HG03060 (cell line): ENCODE results near the gene SLC2A11.

ENCODE experiments used
- ATAC-seq: cut with Tn5 transposase; IDR thresholded peaks from one replicate; pipeline ENCODE4 v1.9.1; 2021; ENCODE audit warnings: low read depth, moderate number of reproducible peaks; ENCODE audit not compliant: unreplicated experiment

The SLC2A11 gene

DNA sequence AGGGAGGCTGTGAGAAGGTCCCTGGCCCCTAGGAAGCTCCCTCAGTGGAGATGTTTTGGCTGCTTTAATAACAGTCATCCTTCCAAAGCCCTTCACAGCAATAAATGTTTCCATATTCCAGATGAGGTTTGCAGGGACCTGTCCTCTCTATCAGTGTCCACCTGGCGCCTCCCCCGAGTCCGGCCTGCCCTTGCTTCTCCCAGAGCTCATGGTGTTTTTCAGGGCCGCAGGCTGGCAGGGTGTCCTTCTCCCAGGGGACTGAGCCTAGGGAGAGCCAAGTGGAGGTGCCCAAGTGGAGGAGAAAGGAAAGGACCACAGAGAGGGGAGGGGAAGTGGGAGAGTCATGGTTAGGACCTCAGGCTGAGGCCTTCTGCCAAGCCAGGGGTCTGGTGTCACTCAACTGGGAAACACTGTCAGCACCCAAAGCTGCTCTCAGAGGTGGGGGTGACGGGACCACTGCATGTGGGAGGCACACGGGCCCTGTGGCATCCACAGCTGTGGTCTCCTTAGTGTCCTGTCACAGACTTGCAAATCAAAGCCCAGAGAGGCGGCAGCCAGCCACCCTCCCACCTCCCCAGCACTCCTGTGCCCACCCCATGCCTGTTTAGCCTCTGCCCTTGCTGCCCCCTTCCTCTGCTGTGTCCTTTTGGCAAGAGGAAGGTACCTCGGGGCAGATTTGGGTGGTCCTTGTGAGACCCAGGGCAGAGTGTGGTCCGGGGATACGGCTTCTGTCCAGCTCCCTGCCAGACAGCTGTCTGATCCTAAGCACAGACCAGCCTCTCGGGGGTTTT, 25.3 kb upstream of the SLC2A11 start:
- ATAC-seq = no peak

DNA sequence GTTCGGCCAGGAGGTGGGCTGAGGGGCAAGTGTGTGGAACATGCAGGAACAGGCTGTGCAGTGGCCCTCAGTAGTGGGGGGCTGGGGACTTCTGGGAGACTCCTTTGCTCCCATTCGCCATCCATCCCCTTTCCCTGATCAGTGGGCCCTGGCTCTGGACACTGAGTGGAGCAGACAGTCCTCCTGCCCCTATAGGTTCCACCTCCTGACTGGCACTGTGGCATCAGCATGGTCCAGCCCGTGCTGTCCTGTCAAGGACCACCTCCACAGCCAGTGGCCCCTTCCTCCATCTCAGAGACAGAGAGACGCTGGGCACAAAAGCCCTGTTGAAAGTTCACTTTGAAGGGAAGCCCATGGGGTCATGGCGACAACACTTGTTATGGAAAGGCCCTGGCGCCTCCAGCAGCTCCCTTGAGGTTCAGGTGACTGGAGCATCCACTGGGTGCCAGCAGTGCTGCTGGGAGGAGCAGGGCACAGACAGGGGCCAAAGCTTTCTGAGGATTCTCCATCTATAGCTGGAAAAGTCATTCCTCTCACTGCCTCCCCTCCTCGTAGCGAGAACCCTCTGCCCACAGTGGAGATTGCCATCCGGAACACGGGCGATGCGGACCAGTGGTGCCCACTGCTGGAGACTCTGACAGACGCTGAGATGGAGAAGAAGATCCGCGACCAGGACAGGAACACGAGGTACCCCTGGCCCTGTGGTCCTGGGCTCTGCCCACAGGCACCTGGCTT, 24.5 kb upstream of the SLC2A11 start:
- no peak for ATAC-seq

DNA sequence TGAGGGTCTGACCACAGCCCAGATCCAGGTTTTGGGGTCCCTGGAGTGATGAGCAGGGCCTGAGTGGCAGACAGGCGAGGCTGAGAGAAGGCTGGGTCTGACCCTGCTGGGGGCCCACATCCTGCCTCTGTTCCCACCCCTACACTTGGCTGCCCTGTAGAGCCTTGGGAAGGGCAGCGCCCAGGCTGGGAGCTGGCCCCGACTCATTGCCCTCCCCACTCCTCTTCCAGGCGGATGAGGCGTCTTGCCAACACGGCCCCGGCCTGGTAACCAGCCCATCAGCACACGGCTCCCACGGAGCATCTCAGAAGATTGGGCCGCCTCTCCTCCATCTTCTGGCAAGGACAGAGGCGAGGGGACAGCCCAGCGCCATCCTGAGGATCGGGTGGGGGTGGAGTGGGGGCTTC, 23.8 kb upstream of the SLC2A11 start:
- ATAC-seq = no peak

DNA sequence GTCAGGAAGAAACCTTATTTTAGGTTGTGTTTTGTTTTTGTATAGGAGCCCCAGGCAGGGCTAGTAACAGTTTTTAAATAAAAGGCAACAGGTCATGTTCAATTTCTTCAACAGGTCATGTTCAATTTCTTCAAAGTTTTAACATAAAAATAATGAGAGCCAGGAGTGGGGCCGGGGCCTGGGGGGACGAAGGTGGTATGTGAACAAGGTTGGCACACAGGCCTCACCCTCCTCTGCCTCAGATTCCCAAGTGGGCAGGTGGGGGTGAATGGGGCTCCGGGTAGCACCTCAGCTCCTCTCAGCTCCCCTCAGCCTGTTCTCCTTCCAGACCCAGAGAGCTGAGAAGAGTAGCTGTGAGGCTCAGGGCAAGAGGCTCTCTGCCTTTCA, 23.3 kb upstream of the SLC2A11 start:
- ATAC-seq = no peak

DNA sequence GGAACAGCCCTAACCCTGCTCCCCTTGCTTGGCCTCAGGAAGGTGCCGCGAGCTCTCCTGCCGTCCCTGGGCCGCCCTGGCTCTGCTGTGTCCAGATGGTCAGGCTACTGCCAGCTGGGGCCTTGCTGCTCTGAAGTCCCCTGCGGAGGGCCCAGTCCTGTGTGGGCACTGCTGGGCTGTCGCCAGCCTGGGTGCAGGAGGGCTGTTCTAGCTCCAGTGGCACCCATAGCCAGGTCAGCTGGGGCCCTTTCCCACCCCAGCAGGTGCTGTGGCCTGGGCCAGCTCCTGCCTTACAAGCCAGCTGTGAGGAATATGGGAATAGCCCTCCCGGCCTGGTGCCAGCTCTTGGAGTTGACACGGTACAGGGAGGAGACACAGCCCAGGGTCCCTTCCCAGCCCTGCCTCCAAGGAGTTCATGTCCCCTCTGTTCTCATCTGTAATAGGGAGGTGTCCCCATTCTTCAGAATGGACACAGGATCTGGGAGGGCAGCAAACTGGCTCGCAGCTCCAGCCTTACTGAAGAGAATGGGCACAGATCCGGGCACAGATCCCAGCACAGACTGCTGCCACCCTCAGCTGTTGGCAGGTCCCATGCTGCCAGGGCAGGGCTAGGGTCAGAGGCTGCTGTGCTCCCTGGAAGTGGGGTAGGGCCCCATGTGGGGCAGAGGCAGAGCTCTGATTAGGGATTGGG, 22.7 kb upstream of the SLC2A11 start:
- ATAC-seq = no peak

DNA sequence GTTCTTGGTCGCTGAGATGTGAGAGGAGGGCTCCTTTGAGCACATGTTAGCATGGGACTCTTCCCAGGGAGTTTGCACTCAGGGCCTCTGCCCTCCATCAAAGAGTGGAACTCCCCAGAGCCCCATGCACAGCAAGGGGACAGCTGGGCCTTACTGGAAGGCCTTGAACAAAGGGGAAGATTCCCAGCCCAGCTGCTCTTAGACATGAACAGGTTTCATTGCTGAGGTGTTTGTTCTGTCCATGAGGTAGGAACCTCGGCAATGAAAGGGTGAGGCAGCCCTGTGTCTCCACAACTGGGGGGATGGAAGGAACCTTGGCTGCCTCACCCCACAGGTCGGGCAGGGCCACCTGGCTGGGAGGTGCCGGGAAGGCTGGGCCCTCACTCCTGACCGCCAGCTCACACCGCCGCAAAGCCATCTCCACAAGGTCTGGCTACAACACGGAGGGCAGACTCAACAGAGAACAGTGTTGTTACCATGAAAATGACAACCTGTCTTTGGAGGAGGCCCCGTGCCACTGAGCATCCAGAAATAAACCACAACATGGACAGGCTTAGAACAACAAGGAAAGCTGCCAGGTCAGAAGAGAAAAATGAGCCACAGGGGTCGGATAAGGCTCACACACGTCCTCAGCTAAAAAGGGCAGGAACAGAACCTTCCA, 22.1 kb upstream of the SLC2A11 start:
- no peak for ATAC-seq

DNA sequence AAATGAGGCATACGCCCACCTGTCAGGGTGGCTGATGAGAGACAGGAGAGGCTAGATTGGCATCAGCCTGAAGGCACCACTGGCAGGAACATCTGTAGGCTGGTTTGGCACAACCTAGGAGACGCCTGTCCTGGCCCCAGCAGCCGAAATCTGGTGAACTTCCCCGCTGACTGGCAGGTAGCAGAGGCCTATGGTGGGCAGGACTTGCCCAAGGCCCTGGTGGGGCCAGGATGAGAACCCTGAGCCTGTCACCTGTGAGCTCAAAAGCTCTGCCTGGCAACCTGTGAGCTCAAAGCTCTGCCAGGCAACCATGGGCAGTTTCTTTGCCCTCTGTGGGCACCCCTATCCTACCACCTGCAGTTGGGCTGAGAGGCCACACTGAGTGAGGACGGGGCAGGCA, 21.4 kb upstream of the SLC2A11 start:
- no peak for ATAC-seq

DNA sequence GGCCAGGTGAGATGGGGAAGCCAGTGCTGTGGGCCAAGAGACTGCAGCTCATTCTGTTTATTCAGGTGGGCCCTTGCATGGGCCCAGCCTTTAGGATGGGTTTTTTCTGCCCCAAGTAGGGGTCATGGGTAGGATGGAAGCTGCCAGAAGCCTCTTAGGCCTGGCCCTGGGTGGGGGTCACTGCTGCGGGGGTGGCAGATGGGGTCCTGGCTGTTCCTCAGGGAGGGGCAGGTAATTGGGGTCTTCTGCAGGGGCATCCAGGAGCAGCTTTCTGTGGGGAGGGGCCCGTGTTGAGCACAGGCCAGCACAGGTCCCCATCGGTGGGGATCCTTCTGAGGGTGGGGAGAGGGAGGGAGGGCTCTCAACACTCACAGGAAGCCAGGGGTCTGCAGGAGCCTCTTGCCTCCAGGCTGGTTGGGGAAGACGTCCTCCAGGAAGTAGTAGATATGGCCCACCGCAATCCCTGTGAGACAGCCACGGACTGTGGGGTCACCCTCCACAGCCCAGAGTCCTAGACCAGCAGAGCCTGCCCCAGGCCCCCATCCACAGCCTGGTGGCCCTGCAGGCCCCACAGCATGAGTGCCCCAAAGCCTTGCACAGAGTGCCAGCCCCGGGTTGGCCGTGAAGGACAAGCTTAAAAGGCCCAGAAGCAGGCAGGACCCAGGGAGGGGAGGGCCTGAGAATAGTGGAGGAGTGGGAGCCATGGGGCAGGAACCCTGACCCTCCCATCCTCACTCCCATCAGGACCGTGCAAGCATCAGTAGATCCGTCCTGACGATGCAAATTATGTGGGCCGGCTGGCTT, 20.8 kb upstream of the SLC2A11 start:
- no peak for ATAC-seq

DNA sequence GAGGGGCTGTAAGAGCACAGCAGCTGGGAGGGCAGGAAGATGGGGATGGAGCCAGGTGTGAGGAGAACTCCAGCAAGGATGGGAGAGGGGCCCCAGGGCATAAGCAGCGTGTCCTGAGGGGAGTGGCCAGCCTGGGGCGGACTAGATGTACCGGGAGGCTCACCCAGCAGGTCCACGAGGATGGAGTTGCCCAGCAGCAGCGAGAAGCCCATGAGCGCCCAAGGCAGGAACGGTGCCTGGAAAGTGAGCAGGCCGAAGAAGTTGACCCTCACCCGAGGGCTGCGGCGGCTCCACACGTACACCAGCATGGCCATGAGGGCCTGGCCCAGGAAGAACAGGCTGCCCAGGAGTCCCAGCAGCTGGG, 20.2 kb upstream of the SLC2A11 start:
- ATAC-seq = no peak

DNA sequence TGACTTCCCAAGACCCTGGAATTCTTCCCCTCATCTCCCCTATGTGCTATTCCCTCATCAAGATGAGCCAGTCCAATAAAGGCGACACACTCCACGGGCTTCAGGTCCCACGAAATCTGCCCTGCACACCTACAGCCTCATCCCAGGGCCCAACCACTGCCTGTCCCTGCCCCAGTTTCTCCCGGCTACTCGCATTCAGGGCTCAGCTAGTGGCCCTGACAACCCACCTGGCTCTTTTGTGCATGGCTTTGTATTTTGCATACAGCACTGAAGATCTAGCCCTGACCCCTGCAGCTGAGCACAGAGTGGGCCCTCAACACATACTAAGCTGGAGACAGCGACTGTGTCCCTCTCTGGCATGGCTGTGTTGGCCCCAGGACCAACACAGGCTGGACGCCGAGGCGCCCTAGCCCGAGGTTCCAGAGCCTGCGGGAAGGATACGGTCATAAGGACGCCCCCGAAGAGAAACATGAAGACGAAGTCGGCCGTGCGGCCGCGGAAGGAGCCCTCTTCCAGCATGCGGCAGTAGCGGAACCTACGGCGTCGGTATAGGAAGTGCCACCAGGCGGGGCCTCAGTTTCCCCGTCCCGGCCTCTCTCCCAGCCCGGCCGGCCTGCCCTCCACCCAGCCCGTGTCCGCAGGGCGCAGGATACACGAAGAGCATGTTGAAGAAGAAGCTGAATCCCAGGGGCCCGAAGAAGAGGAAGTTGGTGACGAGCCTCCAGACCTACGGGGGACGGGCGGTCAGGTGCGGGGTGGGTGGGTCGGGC, 19.6 kb upstream of the SLC2A11 start:
- no peak for ATAC-seq

DNA sequence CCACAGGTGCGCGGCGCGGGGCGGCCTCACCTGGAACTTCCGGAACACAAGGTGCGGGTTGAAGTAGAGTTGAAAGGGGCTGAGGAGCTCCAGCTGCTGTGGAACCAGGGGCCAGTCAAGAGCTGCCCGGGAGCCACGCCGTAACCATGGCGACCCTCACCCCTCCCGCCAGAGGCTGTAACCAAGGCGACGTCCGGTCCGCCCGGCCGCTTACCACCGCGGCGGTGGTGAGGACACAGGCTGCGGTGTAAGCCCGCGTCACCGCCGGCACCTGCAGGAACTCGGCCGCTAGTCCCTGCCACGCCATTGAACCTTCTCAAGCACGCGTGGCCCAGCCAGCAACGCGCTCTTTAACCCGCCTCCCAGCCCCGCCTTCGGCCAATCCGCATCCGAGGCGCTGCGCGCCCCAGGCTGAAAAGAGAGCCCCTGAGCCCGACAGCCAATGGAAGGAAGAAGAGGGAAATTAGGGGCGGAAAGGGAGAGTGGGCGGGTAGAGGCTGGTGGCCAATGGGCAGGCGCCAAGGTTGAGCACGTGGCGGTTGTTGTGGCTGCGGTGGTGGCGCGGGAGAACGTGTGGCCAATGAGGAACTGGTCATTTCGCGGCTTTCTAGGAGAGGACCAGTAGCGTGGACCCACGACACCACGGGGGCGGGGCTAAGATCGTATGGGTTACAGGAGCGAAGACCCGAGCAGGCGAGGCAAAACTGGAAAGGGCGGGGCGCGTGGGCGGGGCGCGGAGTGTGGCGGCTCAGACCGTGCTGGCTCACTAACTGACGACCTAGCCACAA, 18.8 kb upstream of the SLC2A11 start, which contains the start of gene DERL3:
Gene DERL3, minus strand, starts transcription at position 326 of the 788 bp plus-strand sequence. Its CDS starts 19 bp downstream, at position 307.
- peak; percentile 72 for ATAC-seq

DNA sequence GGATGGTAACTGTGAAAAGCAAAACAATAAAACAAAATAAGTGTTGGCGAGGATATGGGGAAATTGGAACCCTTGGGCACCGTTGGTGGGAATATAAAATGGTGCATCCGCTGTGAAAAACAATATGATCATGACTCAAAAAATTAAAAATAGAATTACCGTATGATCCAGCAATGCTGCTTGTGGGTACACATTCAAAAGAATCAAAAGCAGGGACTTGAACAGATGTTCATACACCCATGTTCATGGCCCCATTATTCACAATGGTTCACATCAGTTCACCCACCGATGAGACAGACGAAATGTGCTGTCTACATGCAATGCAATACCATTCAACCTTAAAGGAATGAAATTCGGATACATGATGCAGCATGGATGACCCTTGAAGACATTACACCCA, 17.6 kb upstream of the SLC2A11 start:
- ATAC-seq = no peak

DNA sequence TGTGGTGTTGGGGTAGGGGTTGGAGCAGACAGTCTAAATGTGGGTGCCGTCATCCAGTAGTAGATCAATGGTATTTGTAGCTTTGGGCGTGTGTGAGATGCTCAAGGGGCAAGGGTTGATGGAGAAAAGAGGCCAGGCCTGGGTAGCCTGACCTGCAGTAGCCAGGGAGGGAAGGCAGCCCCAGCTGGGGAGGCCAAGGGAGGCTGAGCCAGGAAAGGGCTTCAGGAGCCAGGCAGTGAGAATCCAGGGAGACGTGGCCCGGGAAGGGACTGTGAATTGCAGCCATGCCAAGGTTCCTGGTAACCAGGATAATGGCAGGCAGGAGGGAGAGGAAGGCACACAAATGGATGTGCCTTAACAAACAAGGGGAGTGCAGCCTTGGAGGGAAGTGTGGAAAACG, 16.4 kb upstream of the SLC2A11 start:
- no peak for ATAC-seq

DNA sequence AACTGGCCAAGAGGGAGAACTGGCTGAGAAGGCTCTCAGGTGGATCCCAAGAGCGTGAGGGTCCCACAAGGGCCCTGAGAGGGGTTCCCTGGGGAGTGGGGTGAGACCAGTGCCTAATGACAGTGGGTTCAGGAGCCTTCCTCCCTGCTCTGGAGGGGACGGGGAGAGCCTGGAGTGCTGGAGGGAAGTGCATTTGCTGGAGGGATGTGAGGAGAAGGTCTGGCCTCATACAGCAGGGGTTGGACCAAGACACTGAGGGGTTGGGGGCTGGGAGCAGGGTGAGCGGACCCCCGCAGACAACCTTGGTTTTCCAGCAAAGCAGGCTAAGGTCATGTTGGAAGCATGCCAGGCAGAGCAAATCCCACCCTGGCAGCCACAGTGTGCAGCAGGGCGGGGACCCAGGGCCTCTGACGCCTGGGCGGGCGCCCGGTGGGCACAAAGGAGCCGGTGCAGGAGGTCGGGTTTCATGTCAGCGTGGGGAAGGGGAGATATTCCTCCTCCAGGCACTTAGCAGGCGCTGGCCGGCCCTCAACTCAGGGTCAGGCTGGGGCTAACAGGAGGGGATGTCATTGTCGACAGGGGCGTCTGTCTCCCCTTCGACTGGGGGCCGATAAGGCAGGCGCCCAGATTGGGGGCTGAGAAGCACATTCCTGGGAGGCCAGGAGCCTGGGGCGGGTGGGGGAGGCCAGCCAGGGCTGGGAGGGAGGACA, 15.8 kb upstream of the SLC2A11 start:
- ATAC-seq = no peak

DNA sequence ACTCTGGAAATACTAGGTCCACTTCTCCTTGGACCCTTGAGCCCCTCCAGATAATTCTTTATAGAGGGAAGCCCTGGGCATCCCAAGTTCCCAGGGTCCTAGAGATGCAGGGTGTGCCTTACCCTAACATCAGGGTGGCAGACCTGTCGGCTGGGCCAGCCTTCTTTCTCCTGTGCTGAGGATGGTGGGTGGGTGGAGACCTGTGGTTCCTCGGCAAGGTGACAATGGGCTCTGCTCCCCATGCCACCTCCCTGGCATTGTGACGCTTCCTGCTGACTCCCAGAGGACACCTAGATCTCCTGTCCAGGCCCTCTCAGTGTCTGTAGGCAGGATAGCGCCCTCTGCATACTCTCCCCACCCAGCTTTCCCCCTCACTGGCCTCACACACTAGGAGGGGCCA, 15.1 kb upstream of the SLC2A11 start:
- ATAC-seq = no peak

DNA sequence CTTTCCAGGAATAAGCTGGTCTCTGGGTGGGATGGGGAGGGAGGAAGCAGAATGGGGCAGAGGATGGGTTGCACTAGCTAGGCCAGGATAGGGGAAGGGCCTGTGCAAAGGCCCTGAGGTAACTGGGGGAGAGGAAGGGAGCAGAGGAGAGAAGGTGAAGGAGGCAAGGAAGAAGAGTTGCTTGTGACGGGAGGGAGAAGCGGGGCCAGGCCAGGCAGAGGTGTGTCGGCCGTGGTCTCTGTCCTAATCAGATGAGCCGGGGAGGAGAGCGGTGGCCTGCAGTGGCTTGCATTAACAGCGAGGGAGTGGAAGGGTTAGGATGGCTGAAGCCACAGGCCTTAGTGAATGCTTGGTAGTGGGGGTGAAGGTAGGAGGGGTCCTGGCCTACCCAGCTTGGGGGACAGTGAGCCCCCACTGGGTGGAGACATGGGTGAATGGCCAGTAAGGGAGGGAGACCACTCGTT, 12.9 kb upstream of the SLC2A11 start:
- ATAC-seq = no peak

DNA sequence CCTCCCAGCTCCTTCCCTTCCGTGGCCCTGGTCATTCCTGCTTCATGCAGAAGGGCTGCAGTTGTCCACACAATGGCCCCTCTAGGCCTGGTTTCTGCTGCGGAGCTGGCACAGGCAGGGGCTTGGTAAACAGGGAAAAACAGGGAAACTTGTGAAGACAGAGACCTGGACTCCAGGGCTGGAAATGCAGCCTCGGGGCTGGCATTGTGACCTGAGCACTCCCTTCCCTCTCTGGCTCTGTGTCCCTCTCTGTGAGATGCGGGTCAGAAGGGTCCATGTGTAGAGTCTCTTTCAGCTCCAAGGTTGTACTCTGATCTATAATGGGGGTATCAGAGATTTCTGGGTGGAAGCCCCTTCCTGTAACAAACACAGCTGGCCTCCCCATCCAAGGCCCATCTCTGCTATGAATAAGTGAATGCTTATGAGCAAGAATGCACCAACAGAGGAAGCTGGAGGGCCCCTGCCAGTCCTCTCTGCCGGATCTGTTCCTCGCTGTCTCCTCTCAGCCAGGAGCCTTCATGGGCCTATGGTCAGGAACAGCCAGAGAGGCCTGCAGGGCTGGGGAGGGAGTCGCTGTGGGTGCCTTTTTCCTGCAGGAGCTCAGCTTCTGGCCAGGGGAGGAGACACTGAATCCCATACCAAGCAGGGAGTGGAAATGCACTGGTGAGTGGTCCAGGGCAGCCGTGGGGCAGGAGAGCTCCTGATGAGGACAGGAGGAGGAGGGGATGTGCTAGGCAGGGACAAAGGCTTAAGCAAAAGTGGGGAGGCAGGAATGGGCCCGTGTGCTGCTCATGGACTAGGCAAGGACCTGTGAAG, 12.2 kb upstream of the SLC2A11 start:
- no peak for ATAC-seq
